ENCODE measurements around the gene LRP3.

DNA sequence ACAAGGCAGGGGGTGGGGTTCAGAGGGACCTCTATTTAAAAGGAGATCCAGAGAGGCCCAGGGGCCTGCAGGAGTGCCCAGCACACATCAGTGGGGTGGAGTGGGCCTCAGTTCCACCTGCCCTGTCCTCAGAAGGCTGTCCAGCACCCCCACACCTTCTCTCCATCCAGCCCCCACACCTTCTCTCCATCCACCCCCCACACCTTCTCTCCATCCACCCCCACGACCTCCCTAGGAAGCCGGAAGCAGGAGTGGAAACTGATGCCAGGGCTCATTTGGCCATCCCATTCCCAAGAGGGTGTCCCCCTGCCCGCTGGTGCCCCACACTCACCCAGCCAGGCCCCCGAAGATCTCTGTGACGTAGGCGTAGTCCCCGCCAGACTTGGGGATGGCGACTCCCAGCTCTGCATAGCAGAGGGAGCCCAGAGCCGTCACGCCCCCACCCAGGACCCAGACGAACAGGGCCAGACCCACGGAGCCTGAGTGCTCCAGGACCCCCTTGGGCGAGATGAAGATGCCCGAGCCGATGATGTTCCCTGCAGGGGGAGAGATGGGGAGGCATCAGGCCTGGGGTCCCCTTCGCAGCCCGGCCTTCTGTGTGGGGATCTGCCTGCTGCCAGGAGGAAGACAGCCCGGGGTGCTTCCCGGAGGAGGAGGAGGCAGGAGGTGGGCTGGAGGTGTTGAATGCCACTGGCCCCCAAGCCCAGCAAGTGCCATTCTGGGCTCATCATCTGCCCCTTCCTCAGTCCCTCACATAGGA, 21.5 kb downstream of the LRP3 start:
- TF ChIP-seq, protein P1, sequence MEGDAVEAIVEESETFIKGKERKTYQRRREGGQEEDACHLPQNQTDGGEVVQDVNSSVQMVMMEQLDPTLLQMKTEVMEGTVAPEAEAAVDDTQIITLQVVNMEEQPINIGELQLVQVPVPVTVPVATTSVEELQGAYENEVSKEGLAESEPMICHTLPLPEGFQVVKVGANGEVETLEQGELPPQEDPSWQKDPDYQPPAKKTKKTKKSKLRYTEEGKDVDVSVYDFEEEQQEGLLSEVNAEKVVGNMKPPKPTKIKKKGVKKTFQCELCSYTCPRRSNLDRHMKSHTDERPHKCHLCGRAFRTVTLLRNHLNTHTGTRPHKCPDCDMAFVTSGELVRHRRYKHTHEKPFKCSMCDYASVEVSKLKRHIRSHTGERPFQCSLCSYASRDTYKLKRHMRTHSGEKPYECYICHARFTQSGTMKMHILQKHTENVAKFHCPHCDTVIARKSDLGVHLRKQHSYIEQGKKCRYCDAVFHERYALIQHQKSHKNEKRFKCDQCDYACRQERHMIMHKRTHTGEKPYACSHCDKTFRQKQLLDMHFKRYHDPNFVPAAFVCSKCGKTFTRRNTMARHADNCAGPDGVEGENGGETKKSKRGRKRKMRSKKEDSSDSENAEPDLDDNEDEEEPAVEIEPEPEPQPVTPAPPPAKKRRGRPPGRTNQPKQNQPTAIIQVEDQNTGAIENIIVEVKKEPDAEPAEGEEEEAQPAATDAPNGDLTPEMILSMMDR (IDR thresholded peaks at IDR 0.05; ENCODE audit: low read length), result no peak
- no peak for TF ChIP-seq EZH2phosphoT487 (IDR thresholded peaks at IDR 0.05; ENCODE audit: low read length)
- no peak for TF ChIP-seq EZH2 (optimal IDR thresholded peaks at IDR 0.05; ENCODE audit: low read depth, low read length)

Data from MM.1S (cell line).